GM21360 (cell line): ENCODE results near the gene SNAP29.
"Not testable (repeated sequence)": the region's sequence is repeated elsewhere in the genome, so short reads cannot be mapped to it uniquely, and the experiment has no call there.

ENCODE experiments used
- ATAC-seq: cut with Tn5 transposase; IDR thresholded peaks from one replicate; pipeline ENCODE4 v1.9.1; 2021; ENCODE audit warnings: mild to moderate bottlenecking, moderate library complexity; ENCODE audit not compliant: unreplicated experiment

The SNAP29 gene

DNA sequence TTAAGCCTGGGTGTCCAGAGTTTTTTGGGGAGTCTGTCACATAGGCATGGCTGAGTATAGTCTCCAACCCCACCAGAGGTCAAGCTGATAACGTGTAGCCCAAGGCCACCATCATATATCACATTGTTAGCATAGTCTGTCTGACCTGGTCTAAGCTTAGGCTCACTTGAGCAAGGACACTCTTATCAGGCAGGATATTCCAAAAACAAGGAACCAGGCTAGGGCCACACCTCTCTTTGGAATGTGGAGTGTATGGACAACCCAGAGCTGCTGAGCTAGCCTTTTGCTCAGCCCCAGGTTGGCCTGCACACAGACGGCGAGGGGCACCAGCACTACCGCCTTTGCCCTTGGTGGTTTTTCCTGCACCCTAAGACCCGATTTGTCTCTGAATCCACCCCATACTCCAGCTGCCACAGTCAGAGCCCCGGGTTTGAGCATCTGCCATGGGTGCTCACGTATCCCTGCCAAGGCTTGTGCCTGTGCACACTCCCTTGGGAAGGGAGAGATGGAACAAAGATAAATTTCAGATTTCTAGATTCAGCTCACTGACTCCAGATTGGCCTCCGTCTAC is 7.2 kb downstream of the SNAP29 start:
- ATAC-seq, result no peak

DNA sequence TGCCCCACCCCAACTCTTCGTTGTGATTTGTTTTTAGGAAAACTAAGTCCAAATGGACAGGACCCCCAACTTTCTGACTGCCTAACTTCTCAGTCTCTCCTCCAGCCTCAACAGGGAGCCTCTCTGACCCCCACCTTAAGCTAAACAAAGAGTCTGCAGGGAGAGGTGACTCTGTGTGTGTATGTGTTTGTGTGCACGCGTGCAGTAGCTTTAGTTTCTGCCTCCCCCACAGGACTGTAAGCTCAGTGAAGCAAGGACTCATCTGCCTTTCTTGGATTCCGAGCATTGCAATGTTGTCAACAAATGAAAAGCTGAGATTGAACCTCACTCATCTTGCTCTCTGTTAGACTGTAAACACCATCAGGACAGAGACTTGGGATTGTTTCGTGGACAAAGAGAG is 7.9 kb downstream of the SNAP29 start:
- no peak for ATAC-seq

DNA sequence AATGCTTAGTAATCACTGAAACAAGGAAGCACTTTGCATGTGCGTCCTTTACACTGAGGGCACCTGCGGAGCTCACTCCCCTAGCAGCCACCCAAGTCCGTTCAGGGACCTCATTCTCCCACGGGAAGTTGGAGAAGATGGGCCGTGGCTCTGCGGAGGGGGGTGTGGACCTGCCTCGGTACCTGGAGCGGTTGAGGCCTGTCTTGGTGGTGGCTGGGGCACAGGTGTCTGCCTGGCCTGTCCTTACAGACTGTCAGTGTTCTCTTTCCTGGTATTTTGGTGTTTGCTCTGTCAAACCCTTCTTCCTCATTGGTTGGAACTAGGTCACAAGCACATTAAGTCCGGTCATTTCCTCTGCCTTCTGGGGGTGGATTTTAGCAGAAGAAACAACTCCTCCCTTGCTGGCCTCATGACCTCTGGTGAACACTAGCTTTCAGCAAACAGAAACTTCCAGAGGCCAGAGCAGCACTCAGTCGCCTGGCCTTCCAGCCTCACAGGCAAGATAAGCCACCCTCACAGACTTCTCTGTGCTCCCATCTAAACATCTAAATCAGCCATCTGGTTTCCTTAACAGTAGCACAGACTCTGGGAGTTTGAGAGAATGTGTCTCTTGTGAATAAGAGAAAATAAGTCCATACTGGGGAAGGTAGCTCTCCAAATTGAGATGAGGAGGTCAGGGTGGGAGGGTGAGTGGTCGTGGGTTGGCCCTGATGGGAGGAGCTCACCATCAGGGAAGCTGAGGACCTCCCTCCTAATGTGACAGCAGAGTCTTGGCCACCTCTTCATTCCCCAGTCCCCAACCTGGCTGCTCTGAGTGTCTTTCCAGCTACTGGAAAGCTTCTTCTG is 8.6 kb downstream of the SNAP29 start:
- ATAC-seq, result no peak

DNA sequence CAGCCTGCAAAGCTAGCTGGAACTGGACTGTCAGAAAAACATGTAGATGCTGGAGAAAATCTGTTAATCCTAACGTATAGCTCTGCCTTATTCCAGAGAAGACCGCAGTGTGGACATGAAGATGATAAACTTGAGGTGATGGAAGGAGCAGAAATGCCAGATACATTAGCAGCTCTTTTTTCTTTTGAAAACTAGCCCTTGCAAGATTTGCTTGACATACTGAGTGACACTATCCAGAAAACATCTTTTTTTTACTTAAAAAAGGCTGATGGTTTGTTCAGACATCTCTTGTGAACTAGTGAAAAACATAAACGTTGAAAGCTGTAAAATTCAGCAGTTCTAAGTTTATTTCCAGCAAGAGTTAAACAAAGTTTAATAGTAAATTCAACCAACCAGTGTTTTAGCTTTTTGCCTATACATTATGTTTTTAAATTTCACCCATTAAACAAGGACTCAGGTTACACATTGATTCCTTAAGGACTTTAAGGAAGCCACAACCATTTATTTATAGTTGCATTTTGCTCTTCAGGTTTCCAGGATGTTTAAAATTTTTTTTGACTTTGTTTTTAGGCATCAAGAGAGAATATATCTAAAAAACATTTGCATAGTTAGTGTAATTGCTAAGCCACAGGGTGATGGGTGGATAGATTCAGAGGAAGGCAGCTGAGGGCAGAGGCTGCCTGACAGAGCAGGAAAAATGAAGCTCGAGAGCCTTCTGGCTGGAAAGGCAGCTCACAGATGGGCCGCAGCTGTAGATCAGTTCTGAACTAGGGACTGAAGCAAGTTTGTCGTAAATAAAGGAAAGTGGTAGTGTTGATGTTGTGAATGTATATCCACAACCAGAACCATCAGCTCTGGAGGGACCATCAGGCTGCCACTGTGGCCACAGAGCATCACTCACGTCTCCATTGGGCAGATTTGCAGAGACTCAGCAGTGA is 9.5 kb downstream of the SNAP29 start:
- no peak for ATAC-seq

DNA sequence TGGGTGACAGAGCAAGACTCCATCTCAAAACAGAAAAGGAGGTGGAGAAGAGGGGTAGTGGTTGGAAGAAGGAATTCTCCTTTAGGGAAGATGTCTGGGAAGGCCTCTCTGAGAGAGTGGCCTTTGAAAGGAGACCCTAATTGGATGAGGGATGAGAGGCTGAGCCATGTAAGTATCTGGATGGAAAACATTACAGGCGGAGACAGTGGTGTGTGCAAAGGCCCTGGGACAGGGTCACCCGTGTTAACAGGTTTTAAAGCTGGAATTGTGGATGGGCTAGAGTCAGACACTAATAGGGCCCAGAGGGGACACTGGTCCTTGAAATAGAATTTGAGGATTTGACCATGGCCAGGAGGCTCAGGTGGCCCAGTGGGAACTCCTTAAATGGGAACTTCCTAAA is 10.4 kb downstream of the SNAP29 start:
- no peak for ATAC-seq

DNA sequence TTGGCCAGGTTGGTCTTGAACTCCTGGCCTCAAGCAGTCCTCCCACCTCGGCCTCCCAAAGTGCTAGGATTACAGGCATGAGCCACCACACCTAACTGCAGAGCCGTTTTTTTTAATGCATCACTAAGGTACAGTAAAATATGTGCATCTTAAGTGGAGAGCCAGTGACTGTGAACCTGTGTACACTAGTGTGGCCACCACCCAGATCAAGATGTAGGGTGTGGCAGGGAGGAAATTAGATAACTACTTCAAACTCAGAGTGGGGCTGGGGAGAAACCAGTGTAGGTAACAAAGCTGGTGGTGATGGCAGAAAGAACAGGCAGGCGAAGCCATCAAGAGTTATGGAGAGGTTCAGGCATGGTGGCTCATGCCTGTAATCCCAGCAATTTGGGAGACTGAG is 14.4 kb downstream of the SNAP29 start:
- no peak for ATAC-seq

DNA sequence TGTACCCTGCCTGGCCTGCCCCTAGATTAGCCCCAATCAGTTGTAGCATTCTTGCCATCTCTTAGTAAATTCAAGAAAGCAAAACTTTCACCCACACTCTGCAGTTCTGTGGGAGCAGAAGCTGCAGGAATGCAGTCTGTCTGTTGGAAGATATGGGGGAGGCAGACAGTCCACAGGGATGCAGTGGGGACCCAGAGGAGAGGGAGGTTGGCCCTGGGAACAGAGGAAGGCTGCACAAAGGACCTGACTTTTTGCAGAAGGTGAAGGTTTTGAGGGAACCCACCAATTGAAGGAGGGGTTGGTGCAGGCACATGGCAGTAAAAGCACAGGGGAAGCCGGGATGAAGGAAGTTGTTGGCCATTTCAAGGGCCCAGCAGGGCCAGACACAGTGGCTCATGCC is 16.5 kb downstream of the SNAP29 start:
- no peak for ATAC-seq

DNA sequence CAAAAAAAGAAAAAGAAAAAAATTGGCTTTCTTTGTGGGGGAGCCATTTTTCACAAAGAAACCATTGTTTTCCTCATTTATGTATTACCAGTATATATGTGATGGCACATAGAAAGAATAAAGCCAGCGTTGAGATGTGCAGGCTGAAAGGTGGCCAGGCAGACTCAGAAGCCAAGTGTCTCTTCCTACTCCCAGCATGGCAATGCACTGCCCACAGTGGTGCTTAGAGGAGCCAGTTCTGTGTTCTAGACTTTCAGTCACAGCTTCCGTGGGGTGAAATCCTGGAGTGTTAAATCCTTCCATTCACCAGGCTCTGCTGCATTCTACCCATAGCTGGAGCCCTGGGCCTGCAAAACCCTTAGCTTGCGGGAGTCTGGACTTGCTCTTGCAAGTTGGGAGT is 18.9 kb downstream of the SNAP29 start:
- no peak for ATAC-seq

DNA sequence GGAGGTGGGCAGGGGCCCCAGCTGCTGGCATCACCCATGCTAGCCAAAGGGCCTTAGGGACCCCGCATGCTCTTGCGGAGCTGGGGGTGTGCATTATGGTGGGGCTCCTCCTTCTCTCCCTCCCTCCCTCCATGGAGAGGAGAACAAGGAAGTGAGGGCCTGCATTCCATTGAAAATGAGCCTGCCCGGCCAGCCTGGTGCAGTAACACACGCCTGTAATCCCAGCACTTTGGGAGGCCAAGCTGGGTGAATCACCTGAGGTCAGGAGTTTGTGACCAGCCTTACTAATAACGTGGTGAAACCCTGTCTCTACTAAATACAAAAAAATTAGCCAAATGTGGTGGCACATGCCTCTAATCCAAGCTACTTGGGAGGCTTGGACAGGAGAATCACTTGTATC is 22.4 kb downstream of the SNAP29 start:
- ATAC-seq, result no peak

DNA sequence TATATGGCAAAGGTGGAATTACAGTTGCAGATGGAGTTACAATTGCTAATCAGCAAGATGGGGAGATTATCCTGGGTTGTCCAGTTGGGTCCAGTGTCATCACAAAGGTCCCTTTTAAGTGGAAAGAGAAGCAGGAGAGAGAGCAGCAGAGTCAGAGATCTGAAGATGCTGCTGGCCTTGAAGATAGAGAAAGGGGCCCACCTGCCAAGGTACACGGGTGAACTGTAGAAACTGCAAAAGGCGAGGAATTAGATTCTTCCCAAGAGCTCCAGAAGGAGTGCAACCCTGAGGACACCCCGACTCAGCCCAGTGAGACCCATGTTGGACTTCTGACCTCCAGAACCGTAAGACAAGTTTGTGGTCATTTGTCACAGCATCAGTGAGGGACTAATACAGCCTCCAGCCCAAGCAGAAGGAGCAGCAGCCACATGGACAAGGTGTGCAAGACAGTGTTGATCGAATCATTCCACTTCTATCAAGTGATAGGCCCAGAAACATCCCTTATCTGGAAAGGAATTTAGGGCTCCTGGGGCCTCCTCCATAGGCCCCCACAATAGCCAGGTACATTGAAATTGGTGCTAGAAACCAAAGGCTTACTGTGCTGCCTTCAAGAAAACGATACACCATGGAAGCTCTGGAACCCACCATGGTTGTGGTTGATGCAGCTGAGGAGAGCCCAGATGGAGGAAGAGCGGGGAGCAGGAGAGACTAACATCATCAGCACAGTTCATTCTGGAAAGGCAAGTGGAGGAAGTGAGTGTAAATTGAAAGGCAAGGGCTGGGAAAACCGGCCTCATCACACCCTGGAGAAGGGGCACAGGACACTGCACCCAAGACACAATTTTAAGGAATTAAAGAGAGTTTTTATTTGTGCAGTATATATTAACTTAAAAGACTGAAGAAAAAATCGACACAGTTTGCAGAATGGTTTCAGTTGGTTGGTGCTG is 23.3 kb downstream of the SNAP29 start:
- ATAC-seq, result no peak

DNA sequence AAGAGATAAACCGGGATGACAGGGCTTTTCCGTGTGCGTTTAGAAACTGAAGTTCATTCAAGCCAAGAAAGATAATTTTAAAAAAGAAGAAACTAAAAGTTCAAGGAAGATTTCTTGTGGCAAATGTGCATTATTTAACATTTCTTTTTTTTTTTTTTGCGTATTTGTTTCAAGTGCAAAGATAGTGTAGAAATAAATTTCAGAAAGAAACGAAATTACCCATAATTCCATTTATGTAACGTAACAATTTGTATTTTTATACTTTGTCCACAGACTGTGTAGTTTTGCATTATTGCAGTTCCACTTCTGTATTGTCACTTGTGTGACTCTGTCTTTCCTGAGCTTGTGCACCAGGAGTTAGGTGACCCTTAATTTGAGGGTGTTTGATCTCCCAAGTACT is 24.0 kb downstream of the SNAP29 start:
- ATAC-seq, result no peak

DNA sequence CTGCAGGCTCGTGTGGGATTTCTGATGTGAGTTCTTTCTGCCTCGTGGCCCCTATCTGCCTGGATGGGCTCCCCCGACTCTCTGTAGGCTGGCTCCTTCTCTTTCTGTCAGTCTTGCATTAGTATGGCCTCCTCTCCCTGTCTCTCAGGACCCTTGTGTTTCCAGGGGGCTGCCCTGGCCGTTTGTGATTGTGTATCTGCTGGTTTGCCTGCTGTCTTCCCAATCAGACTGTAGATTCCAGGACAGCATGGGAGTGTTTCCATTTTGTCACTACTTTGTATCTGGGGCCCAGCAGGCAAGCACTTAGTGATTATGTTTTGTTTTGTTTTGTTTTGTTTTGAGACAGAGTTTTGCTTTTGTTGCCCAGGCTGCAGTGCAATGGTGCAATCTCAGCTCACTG is 25.6 kb downstream of the SNAP29 start:
- no peak for ATAC-seq

DNA sequence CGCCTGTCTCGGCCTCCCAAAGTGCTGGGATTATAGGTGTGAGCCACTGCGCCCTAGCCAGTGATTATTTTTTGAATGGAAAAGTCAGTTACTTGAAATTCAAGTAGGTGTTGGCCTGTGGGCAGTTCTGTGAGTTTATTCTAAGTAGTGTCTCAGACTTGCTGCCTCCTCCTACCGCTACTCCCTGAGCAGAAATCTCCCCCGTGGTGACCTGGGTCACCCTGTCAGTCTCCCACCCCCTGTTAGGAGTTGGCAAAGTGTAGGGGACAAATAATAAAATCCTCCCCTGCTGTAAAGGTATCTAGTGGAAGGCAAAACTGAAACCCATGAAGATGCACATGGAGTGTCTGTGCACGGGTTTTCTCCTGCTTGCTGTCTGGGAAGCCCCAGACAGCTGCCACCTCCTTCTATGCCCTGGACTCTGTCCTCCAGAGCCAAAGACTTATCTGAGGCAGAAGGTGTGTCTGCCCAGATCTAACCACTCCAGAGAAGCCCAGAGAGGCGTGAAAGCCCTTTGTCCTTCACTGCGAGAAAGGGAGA is 26.3 kb downstream of the SNAP29 start:
- no peak for ATAC-seq

DNA sequence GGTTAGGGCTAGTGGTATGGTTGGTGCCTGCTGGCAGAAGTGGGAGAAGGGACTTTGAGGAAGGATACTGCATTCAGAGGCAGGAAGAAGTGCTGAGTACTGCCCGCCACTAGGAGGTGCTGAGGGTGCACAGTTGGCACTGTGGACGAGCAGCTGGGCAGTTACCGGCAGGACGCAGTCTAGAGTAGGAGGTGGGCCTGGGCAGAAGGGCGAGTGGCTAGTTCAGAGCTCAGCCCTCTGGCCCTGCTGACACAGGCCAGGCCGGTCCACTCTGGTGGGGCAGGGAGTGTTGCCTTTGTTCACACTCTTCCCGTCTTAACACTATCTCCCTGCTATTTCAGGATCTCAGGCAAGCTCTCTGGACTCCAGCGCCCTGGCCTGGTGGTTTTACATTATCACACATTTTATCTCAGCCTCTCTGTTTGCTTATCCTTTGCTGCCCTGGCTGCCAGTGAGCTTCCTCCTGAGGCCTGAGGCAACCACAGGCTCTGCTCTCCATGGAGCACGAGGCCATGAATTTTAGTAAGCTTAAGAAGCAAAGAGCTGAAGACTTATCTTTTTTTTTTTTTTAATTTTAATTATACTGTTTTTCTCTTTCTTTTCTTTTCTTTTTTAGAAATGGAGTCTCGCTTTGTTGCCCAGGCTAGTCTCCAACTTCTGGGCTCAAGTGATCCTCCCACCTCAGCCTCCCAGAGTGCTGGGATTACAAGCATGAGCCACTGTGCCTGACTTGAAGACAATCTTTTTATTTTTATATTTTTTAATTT is 26.9 kb downstream of the SNAP29 start:
- ATAC-seq, result no peak

DNA sequence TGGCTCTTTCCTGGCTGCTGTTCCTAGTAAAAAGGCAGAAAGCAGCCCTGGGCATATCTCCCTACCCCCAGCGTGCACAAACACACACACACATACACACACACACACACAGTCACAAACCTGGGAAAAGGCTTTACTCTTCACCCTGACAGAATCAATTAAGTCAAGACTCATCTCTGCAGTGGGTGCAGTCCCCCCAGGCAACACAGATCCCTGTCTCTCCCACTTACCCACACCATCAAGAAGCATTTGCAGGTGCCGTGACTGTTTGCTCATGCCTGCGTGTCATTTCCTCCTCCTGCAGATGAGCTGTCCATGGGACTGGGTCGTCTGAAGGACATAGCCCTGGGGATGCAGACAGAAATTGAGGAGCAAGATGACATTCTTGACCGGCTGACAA is 28.6 kb downstream of the SNAP29 start:
- no peak for ATAC-seq

DNA sequence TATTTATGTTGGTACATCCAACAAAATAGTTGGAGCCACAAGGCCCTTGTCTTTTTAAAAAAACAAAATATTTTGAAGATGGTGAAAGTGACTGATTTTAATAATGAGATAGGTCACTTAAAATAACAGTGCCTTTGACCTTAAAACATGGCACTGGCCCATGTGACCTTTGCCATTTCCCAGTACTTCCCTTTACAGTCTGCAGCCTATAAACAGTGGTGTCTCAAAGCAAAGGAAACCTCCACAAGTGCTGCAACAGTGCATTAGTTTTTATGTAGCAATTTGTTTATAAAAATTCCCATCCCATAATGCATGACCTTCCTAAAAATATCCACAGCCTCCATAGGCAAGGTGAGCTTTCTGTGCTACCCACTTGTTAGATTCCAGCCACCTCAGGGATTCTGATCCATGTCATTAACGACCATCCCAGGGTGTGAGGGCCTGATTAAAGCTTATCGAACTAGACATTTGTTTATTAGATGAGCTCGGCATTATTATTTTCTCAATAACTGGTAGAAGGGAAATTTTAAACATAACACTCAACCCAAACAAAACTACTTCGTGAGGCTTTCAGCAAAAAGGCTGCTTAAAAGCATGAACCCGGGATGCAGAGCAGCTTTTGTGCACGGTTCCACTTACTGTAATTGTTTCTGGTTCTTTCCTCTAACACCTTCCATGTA is 30.4 kb downstream of the SNAP29 start:
- ATAC-seq, result no peak

DNA sequence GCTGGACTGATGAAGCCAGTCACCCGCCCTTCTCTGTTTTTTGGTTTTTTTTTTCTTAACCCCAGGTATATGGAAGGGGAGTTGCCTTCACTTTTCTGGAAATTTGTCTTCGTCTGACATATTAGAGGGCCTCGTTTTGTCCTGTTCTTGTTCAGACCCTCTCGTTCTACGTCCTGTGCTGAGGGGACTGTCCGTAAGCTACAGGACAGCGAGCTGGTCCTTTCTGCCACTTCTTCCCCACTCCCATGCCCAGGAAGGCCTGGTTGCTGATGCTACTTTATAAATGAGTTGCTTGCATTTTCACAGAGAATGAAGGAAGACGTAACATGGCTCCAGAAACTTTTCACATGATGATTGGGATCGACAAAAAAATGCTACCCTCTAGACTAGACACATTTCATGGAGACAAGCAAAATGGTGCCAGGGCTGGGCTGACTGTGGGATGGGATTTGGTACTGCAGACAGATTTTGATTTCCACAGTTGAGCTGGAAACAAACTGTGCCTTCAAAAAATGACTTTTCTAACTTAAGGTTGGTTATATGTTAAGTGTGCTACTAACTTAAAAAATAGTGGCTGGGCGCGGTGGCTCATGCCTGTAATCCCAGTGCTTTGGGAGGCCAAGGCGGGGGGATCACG is 31.2 kb downstream of the SNAP29 start:
- ATAC-seq, result no peak

DNA sequence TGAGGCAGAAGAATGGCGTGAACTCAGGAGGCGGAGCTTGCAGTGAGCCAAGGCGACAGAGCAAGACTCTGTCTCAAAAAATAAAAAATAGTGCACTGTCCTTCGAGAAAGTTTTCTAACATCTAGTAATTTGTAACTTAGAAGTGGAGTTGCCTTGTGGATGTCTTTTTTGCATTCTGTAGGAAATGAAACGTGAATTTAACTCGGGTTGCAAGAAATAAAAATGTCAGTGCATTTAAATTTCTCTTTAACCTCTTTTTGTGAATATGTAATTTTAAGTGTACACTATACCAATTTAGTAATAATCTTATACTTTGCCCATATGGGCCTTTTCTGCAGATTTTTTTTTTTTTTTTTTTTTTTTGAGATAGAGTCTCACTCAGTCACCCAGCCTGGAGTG is 32.2 kb downstream of the SNAP29 start:
- ATAC-seq, result no peak

DNA sequence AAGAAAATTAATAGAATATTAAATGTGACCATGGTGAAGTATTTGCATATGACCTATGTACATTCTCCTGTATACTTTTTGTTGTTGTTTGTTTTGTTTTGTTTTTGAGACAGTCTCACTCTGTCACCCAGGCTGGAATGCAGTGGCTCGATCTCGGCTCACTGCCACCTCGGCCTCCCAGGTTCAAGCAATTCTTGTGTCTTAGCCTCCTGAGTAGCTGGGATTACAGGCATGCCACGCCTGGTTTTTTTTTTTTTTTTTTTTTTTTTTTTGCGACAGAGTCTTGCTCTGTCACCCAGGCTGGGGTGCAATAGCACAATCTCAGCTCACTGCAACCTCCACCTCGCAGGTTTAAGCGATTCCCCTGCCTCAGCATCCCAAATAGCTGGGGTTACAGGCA is 38.9 kb downstream of the SNAP29 start:
- not testable (repeated sequence) for ATAC-seq
